GM12865 (cell line): Measurements from ENCODE around the gene ZNF652.

Experiments
- DNase-seq: peaks from one replicate; pipeline ENCODE4 v3.0.0; 2010; ENCODE audit warnings: low read depth
- H3K4me3 ChIP-seq: 2 replicates; pipeline ENCODE4 v1.5.1; 2011; ENCODE audit warnings: mild to moderate bottlenecking, low read depth, low read length, control low read depth
- TF ChIP-seq, protein P1 (sequence below): IDR thresholded peaks from 2 replicates; pipeline ENCODE4 v1.5.1; 2011; ENCODE audit warnings: low read length, control low read depth, low read depth, inconsistent platforms; ENCODE audit not compliant: insufficient read depth; ENCODE audit errors: missing control alignments

ZNF652 gene

DNA sequence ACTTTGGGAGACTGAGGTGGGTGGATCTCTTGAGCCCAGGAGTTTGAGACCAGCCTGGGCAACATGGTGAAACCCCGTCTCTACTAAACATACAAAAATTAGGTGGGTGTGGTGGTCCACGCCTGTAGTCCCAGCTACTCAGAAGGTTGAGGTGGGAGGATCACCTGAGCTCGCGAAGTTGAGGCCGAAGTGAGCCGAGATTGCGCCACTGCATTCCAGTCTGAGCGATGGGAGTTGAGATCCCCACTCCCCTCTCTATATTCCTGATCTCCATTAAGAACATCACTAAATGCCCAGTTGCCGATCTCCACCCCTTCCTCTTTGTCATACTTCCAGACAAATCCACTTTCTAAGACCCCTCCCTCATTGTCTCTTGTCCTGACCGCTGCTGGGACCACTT is 24.3 kb upstream of the ZNF652 start:
- TF ChIP-seq, protein P1, sequence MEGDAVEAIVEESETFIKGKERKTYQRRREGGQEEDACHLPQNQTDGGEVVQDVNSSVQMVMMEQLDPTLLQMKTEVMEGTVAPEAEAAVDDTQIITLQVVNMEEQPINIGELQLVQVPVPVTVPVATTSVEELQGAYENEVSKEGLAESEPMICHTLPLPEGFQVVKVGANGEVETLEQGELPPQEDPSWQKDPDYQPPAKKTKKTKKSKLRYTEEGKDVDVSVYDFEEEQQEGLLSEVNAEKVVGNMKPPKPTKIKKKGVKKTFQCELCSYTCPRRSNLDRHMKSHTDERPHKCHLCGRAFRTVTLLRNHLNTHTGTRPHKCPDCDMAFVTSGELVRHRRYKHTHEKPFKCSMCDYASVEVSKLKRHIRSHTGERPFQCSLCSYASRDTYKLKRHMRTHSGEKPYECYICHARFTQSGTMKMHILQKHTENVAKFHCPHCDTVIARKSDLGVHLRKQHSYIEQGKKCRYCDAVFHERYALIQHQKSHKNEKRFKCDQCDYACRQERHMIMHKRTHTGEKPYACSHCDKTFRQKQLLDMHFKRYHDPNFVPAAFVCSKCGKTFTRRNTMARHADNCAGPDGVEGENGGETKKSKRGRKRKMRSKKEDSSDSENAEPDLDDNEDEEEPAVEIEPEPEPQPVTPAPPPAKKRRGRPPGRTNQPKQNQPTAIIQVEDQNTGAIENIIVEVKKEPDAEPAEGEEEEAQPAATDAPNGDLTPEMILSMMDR, result no peak
- DNase-seq, result no peak
- H3K4me3 ChIP-seq, result no peak overlapping the region

DNA sequence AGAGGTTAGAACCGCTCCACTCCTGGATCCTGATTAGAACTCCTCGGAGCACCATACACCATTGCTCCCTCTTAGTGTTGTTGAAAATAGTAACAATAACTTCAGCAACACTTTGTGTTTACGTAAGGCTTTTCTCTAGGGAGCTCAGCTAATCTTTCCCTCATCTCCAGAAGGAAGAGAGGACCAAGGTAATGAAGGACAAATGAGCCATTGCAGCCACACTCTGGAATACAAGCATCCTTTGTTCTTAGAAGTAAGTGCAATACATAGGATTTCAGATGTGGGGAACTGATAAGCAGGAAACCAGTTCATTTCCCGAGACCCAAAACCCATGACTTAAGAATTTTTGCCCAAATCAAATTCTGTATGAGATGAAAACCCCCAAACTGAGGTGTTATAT is 22.9 kb upstream of the ZNF652 start:
- H3K4me3 ChIP-seq, result no peak overlapping the region
- TF ChIP-seq, protein P1, result no peak
- no peak for DNase-seq

DNA sequence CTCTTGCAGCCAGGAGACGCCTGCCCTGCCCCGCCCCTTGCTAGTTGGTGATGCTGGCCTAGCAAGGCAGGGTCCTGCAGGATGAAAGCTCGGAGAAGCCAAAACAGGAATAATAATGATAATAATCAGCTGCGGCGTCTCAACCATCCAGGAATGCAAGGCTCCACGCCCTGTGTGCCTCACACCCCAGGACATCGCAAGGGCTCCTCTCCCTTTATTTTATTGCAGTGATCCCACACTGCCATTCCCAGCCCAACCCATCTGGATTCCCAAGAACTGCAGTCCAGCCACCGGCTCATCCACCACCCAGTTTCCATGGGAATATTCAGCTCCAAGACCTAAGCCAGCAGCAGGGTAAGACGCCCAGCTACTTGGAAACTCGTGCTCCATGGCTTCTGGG is 21.0 kb upstream of the ZNF652 start:
- no peak overlapping the region for H3K4me3 ChIP-seq
- TF ChIP-seq, protein P1, result no peak
- no peak for DNase-seq

DNA sequence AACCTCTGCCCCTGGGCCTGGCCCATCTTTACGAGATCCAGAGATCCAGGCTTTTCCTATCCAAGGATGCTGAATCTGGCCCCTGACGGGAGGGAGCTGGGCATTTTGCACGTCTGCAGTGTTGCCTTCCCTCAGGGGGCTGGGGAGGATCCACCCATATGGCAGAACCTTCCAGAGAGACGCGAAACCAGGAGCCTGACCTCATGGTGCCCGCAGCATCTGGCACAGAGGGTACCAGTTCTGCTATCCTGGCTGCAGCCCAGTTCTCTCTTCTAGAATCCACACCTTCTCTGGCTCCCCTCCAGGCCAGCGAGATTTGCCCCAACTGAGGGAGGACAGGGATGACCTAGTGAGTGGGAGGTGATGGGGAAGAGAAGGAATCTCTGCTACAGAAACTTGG is 20.5 kb upstream of the ZNF652 start:
- no peak overlapping the region for H3K4me3 ChIP-seq
- TF ChIP-seq, protein P1, result no peak
- DNase-seq, result no peak

DNA sequence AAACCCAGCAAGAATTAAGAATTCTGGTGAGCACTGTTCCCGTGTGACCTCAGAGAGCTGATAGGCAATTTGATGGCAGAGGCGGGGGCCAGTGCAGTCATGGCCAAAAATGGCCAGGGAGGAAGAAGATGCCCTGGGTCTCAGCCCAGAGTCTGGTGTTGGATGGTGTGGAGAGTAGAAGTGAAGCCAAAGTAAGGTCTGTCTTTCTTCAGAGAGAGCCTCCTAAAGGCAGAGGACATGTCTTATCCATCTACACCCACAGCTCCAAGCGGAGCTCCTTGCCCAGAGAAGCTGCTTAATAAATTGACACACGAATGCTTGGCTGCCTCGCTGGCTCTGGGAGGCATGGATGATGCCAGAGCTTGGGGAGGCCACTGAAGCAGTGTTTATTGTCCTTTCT is 19.7 kb upstream of the ZNF652 start:
- no peak for DNase-seq
- TF ChIP-seq, protein P1, result no peak
- no peak overlapping the region for H3K4me3 ChIP-seq

DNA sequence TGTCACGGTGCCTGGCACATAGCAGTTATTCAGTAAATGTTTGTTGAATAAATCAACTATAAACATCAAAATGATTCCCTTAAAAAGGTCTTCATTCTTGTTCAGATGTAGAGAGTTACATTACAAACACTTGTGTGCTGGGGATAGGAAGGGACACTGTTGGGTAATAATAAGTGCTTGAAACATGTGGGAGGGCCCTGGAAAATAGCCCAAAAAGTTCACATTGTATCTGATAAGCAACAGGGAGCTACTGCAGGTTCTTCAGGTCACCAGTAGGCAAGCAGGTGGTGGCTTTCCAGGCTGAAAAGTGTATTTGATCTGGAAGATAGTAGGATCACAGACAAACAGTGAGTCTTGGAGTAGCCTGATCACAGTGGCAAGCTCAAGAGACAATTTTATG is 19.0 kb upstream of the ZNF652 start:
- H3K4me3 ChIP-seq, result no peak overlapping the region
- DNase-seq, result no peak
- TF ChIP-seq, protein P1, result no peak

DNA sequence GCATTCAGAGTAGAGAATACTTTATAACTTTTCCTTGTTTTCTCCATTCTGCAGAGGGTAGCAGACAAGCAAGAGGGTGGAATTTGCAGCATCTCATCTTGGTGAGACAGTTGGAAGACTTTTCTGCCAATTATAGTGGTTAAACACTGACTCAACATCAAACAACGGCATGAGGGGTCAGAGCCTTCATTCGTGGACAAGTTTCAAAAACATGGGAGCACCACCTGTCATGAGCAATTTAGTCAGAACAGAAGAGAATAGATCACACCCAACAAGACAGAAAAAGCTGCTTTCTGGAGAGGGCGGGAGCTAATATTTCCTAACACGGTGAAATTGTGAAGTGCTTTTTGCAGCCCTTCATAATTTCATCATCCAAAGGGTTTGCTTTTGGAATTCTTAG is 17.9 kb upstream of the ZNF652 start:
- no peak for DNase-seq
- TF ChIP-seq, protein P1, result no peak

More for the DNA sequence above, 17.9 kb upstream of the ZNF652 start:
- no peak overlapping the region for H3K4me3 ChIP-seq
